H9 (cell line): ENCODE results near the gene DLEC1. TPM values are rescaled to one million over a fixed set of nuclear protein-coding genes. Genes with fewer than 3 reads are reported as not detected.

Experiments
- DNase-seq: peaks from one replicate; pipeline ENCODE4 v3.0.0-alpha.2; 2017
- H2AFZ ChIP-seq: one replicate; pipeline ENCODE4 v1.6.1; 2013; ENCODE audit warnings: mild to moderate bottlenecking, low read length, control low read depth, moderate library complexity
- H2AK5ac ChIP-seq: 2 replicates; pipeline ENCODE4 v1.6.1; 2013; ENCODE audit warnings: low read length, control low read depth, mixed read lengths; ENCODE audit not compliant: insufficient read length
- H2BK120ac ChIP-seq: one replicate; pipeline ENCODE4 v1.6.1; 2013; ENCODE audit warnings: low read depth, mild to moderate bottlenecking, low read length, control low read depth, inconsistent platforms; ENCODE audit not compliant: poor library complexity, severe bottlenecking
- H2BK12ac ChIP-seq: 2 replicates; pipeline ENCODE4 v1.6.1; 2013; ENCODE audit warnings: low read length, control low read depth, mixed read lengths, low read depth; ENCODE audit not compliant: insufficient read length
- H2BK15ac ChIP-seq: 2 replicates; pipeline ENCODE4 v1.6.1; 2013; ENCODE audit warnings: low read depth, low read length, control low read depth
- H2BK20ac ChIP-seq: one replicate; pipeline ENCODE4 v1.6.1; 2013; ENCODE audit warnings: low read depth, mild to moderate bottlenecking, low read length, control low read depth, inconsistent platforms; ENCODE audit not compliant: poor library complexity, severe bottlenecking
- H2BK5ac ChIP-seq: 2 replicates; pipeline ENCODE4 v1.6.1; 2013; ENCODE audit warnings: low read length, control low read depth, mixed read lengths; ENCODE audit not compliant: insufficient read length
- H3K14ac ChIP-seq: 2 replicates; pipeline ENCODE4 v1.6.1; 2013; ENCODE audit warnings: low read length, control low read depth; ENCODE audit not compliant: insufficient read depth
- H3K18ac ChIP-seq: 2 replicates; pipeline ENCODE4 v1.6.1; 2013; ENCODE audit warnings: low read depth, mild to moderate bottlenecking, mixed read lengths, low read length, control low read depth; ENCODE audit not compliant: insufficient read length
- H3K23ac ChIP-seq: 2 replicates; pipeline ENCODE4 v1.6.1; 2013; ENCODE audit warnings: low read length, control low read depth, mixed read lengths, low read depth; ENCODE audit not compliant: insufficient read length
- H3K23me2 ChIP-seq: 2 replicates; pipeline ENCODE4 v1.6.1; 2013; ENCODE audit warnings: low read depth, mild to moderate bottlenecking, mixed read lengths, low read length, control low read depth; ENCODE audit not compliant: insufficient read length, poor library complexity, severe bottlenecking
- H3K27ac ChIP-seq: 2 replicates; pipeline ENCODE4 v1.5.1; 2013; ENCODE audit warnings: low read length, control low read depth, mixed read lengths, low read depth; ENCODE audit not compliant: insufficient read length
- H3K27me3 ChIP-seq: 2 replicates; pipeline ENCODE4 v1.6.1; 2013; ENCODE audit warnings: low read length, control low read depth, inconsistent platforms; ENCODE audit not compliant: insufficient read depth
- H3K4ac ChIP-seq: 2 replicates; pipeline ENCODE4 v1.6.1; 2013; ENCODE audit warnings: low read depth, mild to moderate bottlenecking, control low read depth, inconsistent platforms, low read length, moderate library complexity
- H3K4me1 ChIP-seq: 2 replicates; pipeline ENCODE4 v1.6.1; 2013; ENCODE audit warnings: low read length, control low read depth, inconsistent platforms; ENCODE audit not compliant: insufficient read depth
- H3K4me2 ChIP-seq: 2 replicates; pipeline ENCODE4 v1.6.1; 2013; ENCODE audit warnings: low read length, control low read depth, mixed read lengths; ENCODE audit not compliant: insufficient read length, insufficient read depth
- H3K56ac ChIP-seq: 2 replicates; pipeline ENCODE4 v1.6.1; 2013; ENCODE audit warnings: low read depth, mild to moderate bottlenecking, mixed read lengths, low read length, control low read depth; ENCODE audit not compliant: insufficient read length
- H3K79me1 ChIP-seq: 2 replicates; pipeline ENCODE4 v1.6.1; 2013; ENCODE audit warnings: low read depth, mild to moderate bottlenecking, moderate library complexity, low read length, control low read depth, inconsistent platforms; ENCODE audit not compliant: insufficient read depth, poor library complexity, severe bottlenecking
- H3K79me2 ChIP-seq: 2 replicates; pipeline ENCODE4 v1.6.1; 2013; ENCODE audit warnings: low read length, control low read depth, inconsistent platforms; ENCODE audit not compliant: insufficient read depth
- H3K9ac ChIP-seq: 2 replicates; pipeline ENCODE4 v1.6.1; 2013; ENCODE audit warnings: low read length, control low read depth, mixed read lengths; ENCODE audit not compliant: insufficient read length; ENCODE audit errors: extremely low read depth
- H3K9me3 ChIP-seq: one replicate; pipeline ENCODE4 v1.6.1; 2013; ENCODE audit warnings: low read depth, low read length, inconsistent platforms; ENCODE audit not compliant: control insufficient read depth
- H3T11ph ChIP-seq: one replicate; pipeline ENCODE4 v1.6.1; 2013; ENCODE audit warnings: mild to moderate bottlenecking, low read length, control low read depth, inconsistent platforms
- H4K20me1 ChIP-seq: one replicate; pipeline ENCODE4 v1.6.1; 2013; ENCODE audit not compliant: control insufficient read depth, insufficient read length, insufficient read depth
- H4K5ac ChIP-seq: 2 replicates; pipeline ENCODE4 v1.6.1; 2013; ENCODE audit warnings: low read depth, mild to moderate bottlenecking, mixed read lengths, low read length, control low read depth; ENCODE audit not compliant: insufficient read length
- H4K8ac ChIP-seq: replicated peaks from 2 replicates; pipeline ENCODE4 v1.6.1; 2013; ENCODE audit warnings: low read length, control low read depth, mixed read lengths, low read depth; ENCODE audit not compliant: insufficient read length
- H4K91ac ChIP-seq: 2 replicates; pipeline ENCODE4 v1.6.1; 2013; ENCODE audit warnings: low read depth, mild to moderate bottlenecking, moderate library complexity, mixed read lengths, low read length, control low read depth; ENCODE audit not compliant: insufficient read length
- H3K27ac Mint-ChIP-seq, 3 experiments: 2 replicates in 2 of 3; 3 replicates in 1 of 3; pipeline ENCODE4 v1.8.0; 2020 to 2021; ENCODE audit warnings: mixed read lengths in 3 of 3, mild to moderate bottlenecking in 1 of 3, moderate library complexity in 1 of 3
- H3K27me3 Mint-ChIP-seq: 2 replicates; pipeline ENCODE4 v1.8.0; 2021; ENCODE audit warnings: low read depth, mild to moderate bottlenecking, moderate library complexity, mixed read lengths
- H3K36me3 Mint-ChIP-seq, 3 experiments: 2 replicates in 2 of 3; 3 replicates in 1 of 3; pipeline ENCODE4 v1.8.0; 2020 to 2021; ENCODE audit warnings: low read depth in 3 of 3, mixed read lengths in 3 of 3; ENCODE audit not compliant: insufficient read depth in 1 of 3
- H3K4me1 Mint-ChIP-seq, 2 experiments: 2 replicates each; pipeline ENCODE4 v1.8.0; 2020; ENCODE audit warnings: mixed read lengths in 2 of 2
- H3K4me3 Mint-ChIP-seq, 2 experiments: 2 replicates in 1 of 2; 3 replicates in 1 of 2; pipeline ENCODE4 v1.8.0; 2020 to 2021; ENCODE audit warnings: mild to moderate bottlenecking in 2 of 2, mixed read lengths in 2 of 2, moderate library complexity in 1 of 2
- H3K9me3 Mint-ChIP-seq, 2 experiments: 2 replicates in 1 of 2; 3 replicates in 1 of 2; pipeline ENCODE4 v1.8.0; 2020; ENCODE audit warnings: mild to moderate bottlenecking in 2 of 2, mixed read lengths in 2 of 2, moderate library complexity in 1 of 2
- WGBS: extraction: QIAGEN DNeasy Blood & Tissue Kit; methylation state at CpG from one replicate; pipeline ENCODE4 v1.1.7; 2013; ENCODE audit warnings: missing lambda C conversion rate, low lambda C conversion rate, mixed read lengths; ENCODE audit not compliant: insufficient read length; ENCODE audit errors: extremely low coverage; 5-methylcytosine and 5-hydroxymethylcytosine counted together
- long read RNA-seq: library from polyadenylated mRNA; unstranded; transcript quantifications from one replicate; pipeline ENCODE4 v2.0.0, GENCODE V29; 2020
- total RNA-seq: library from RNA; stranded (reverse); gene quantifications from 2 replicates; pipeline ENCODE4 v1.2.1, GENCODE V29; 2021
- TF ChIP-seq, protein P1 (sequence below): fragments of 200-600 bp; sonication (generic); conservative IDR thresholded peaks from 3 replicates; pipeline ENCODE4 v1.8.0; 2021; ENCODE audit warnings: antibody characterized with exemption, mild to moderate bottlenecking

DLEC1 gene, protein sequence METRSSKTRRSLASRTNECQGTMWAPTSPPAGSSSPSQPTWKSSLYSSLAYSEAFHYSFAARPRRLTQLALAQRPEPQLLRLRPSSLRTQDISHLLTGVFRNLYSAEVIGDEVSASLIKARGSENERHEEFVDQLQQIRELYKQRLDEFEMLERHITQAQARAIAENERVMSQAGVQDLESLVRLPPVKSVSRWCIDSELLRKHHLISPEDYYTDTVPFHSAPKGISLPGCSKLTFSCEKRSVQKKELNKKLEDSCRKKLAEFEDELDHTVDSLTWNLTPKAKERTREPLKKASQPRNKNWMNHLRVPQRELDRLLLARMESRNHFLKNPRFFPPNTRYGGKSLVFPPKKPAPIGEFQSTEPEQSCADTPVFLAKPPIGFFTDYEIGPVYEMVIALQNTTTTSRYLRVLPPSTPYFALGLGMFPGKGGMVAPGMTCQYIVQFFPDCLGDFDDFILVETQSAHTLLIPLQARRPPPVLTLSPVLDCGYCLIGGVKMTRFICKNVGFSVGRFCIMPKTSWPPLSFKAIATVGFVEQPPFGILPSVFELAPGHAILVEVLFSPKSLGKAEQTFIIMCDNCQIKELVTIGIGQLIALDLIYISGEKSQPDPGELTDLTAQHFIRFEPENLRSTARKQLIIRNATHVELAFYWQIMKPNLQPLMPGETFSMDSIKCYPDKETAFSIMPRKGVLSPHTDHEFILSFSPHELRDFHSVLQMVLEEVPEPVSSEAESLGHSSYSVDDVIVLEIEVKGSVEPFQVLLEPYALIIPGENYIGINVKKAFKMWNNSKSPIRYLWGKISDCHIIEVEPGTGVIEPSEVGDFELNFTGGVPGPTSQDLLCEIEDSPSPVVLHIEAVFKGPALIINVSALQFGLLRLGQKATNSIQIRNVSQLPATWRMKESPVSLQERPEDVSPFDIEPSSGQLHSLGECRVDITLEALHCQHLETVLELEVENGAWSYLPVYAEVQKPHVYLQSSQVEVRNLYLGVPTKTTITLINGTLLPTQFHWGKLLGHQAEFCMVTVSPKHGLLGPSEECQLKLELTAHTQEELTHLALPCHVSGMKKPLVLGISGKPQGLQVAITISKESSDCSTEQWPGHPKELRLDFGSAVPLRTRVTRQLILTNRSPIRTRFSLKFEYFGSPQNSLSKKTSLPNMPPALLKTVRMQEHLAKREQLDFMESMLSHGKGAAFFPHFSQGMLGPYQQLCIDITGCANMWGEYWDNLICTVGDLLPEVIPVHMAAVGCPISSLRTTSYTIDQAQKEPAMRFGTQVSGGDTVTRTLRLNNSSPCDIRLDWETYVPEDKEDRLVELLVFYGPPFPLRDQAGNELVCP (N-terminal part only)
- total RNA-seq: 2.0 and 2.1 TPM in 2 replicates
- long read RNA-seq, partial matches to known transcripts: 3 of 6 reads
- long read RNA-seq, other reads (novel, unspliced or antisense): 3 of 6 reads

DNA sequence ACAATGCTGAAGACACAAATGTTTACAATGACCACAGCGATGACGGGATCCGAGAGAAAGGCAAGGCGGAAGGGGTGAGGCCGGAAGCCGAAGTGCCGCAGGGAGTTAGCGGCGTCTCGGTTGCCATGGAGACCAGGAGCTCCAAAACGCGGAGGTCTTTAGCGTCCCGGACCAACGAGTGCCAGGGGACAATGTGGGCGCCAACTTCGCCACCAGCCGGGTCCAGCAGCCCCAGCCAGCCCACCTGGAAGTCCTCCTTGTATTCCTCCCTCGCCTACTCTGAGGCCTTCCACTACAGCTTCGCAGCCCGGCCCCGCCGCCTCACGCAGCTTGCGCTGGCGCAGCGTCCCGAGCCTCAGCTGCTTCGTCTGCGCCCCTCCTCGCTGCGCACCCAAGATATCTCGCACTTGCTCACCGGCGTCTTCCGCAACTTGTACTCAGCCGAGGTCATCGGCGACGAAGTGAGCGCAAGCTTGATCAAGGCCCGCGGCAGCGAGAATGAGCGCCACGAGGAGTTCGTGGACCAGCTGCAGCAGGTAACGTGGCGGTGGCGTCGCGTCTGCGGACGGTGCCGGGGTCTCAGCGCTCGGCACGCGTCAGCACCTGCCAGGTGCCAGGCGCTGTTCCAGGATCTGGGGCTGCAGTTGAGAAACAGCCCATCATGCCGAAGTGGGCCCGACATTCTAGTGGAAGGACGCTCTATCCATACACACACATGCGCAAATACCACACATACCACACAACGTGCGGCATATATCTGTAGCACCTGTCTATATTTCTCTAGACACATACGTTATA, at the start of gene DLEC1:
Gene DLEC1, plus strand, starts transcription at position 108 of the 798 bp plus-strand sequence. Its CDS starts 18 bp downstream, at position 126.
- no peak within 1 kb of the TSS for H3K27ac Mint-ChIP-seq
- no peak within 1 kb of the TSS for H2BK120ac ChIP-seq
- peak within 1 kb of the TSS; percentile 3 for H3K18ac ChIP-seq
- H3K9me3 ChIP-seq: no peaks in the 10 kb centered on the region
- no peak within 1 kb of the TSS for H2BK5ac ChIP-seq
- no peak within 1 kb of the TSS for H4K8ac ChIP-seq
- H4K5ac ChIP-seq: no peak within 1 kb of the TSS
- no peaks in the 10 kb centered on the region for H4K20me1 ChIP-seq
- no peak within 1 kb of the TSS for H2BK15ac ChIP-seq
- peaks cover 35% of the 10 kb centered on the region for H3K27me3 Mint-ChIP-seq
- no peak within 1 kb of the TSS for H3K56ac ChIP-seq
- WGBS: no CpG with 5 or more reads among the region's 67 CpGs
- TF ChIP-seq, protein P1, sequence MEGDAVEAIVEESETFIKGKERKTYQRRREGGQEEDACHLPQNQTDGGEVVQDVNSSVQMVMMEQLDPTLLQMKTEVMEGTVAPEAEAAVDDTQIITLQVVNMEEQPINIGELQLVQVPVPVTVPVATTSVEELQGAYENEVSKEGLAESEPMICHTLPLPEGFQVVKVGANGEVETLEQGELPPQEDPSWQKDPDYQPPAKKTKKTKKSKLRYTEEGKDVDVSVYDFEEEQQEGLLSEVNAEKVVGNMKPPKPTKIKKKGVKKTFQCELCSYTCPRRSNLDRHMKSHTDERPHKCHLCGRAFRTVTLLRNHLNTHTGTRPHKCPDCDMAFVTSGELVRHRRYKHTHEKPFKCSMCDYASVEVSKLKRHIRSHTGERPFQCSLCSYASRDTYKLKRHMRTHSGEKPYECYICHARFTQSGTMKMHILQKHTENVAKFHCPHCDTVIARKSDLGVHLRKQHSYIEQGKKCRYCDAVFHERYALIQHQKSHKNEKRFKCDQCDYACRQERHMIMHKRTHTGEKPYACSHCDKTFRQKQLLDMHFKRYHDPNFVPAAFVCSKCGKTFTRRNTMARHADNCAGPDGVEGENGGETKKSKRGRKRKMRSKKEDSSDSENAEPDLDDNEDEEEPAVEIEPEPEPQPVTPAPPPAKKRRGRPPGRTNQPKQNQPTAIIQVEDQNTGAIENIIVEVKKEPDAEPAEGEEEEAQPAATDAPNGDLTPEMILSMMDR: no peak
- H2BK20ac ChIP-seq: no peak within 1 kb of the TSS
- no peak within 1 kb of the TSS for H2AK5ac ChIP-seq
- H3K4me1 ChIP-seq: no peaks in the 10 kb centered on the region; the same call in 1 of the 2 replicates
- H3K4me3 Mint-ChIP-seq: peak within 1 kb of the TSS; percentile 70 to 78
- H3K4me2 ChIP-seq: peak within 1 kb of the TSS; percentile 71
- no peaks in the 10 kb centered on the region for H3K36me3 Mint-ChIP-seq
- H3K27ac ChIP-seq: no peak within 1 kb of the TSS
- H3K14ac ChIP-seq: no peak within 1 kb of the TSS
- no peak within 1 kb of the TSS for H3K4ac ChIP-seq
- peaks cover 10 to 15% of the 10 kb centered on the region in 2 experiments for H3K4me1 Mint-ChIP-seq
- H3T11ph ChIP-seq: no peak within 1 kb of the TSS
- H3K27me3 ChIP-seq: peaks cover 6% of the 10 kb centered on the region; the same call in 1 of the 2 replicates
- no peak within 1 kb of the TSS for H3K23ac ChIP-seq
- H3K79me1 ChIP-seq: no peaks in the 10 kb centered on the region
- no peak within 1 kb of the TSS for H2BK12ac ChIP-seq
- H3K9me3 Mint-ChIP-seq: no peaks in the 10 kb centered on the region
- H3K9ac ChIP-seq: no peak within 1 kb of the TSS
- peak within 1 kb of the TSS; percentile 88 for H2AFZ ChIP-seq
- peak; percentile 87 for DNase-seq
- peaks cover 10% of the 10 kb centered on the region for H3K23me2 ChIP-seq
- no peak within 1 kb of the TSS for H4K91ac ChIP-seq
- no peaks in the 10 kb centered on the region for H3K79me2 ChIP-seq
